Ascending aorta (tissue), 2 donors: Measurements from ENCODE around the gene C2orf15. TPM values are rescaled to one million over a fixed set of nuclear protein-coding genes. Genes with fewer than 3 reads are reported as not detected.

ENCODE experiments used
- DNase-seq, 2 donors: peaks; one replicate each; pipeline ENCODE4 v3.0.0-alpha.2; 2019; ENCODE audit warnings: low spot score in 2 of 2
- H3K27ac ChIP-seq, 2 donors: fragments of 200-600 bp; sonication (generic); one replicate each; pipeline ENCODE4 v1.5.1; 2016 to 2017; ENCODE audit warnings: mild to moderate bottlenecking in 1 of 2
- H3K27me3 ChIP-seq: fragments of 200-600 bp; sonication (generic); one replicate; pipeline ENCODE4 v1.5.1; 2017
- H3K36me3 ChIP-seq, 2 donors: fragments of 200-600 bp; sonication (generic); one replicate each; pipeline ENCODE4 v1.5.1; 2016
- H3K4me1 ChIP-seq, 2 donors: fragments of 200-600 bp; sonication (generic); one replicate each; pipeline ENCODE4 v1.5.1; 2016 to 2017; ENCODE audit warnings: mild to moderate bottlenecking in 1 of 2
- H3K4me3 ChIP-seq, 2 donors: fragments of 200-600 bp; sonication (generic); one replicate each; pipeline ENCODE4 v1.5.1; 2016 to 2017; ENCODE audit warnings: mild to moderate bottlenecking in 1 of 2
- H3K9me3 ChIP-seq, 2 donors: fragments of 200-600 bp; sonication (generic); one replicate each; pipeline ENCODE4 v1.5.1; 2016
- intact Hi-C: fragments of 100-400 bp; cut with DNase I; formaldehyde crosslinking; loops from one replicate; pipeline ENCODE4 v1.15.1; 2023
- total RNA-seq: library from RNA; depleted of rRNA; stranded (reverse); fragments of >200 nt; gene quantifications from one replicate; pipeline ENCODE4 v1.1.0, GENCODE V29; 2016
- TF ChIP-seq, protein P1 (sequence below), 3 experiments: fragments of 200-600 bp in 2 of 3; fragments of 450-650 bp in 1 of 3; sonication (generic) in 2 of 3; IDR thresholded peaks; one replicate each; pipeline ENCODE4 v1.5.1; 2016 to 2019; ENCODE audit warnings: antibody characterized with exemption in 3 of 3, mild to moderate bottlenecking in 1 of 3, moderate library complexity in 1 of 3

C2orf15 gene, protein sequence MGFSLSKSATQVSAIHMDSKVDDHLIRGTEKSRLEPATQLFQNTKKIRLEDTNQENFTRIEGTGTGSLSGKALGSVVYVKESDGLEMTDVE
- 0.32 TPM for total RNA-seq

DNA sequence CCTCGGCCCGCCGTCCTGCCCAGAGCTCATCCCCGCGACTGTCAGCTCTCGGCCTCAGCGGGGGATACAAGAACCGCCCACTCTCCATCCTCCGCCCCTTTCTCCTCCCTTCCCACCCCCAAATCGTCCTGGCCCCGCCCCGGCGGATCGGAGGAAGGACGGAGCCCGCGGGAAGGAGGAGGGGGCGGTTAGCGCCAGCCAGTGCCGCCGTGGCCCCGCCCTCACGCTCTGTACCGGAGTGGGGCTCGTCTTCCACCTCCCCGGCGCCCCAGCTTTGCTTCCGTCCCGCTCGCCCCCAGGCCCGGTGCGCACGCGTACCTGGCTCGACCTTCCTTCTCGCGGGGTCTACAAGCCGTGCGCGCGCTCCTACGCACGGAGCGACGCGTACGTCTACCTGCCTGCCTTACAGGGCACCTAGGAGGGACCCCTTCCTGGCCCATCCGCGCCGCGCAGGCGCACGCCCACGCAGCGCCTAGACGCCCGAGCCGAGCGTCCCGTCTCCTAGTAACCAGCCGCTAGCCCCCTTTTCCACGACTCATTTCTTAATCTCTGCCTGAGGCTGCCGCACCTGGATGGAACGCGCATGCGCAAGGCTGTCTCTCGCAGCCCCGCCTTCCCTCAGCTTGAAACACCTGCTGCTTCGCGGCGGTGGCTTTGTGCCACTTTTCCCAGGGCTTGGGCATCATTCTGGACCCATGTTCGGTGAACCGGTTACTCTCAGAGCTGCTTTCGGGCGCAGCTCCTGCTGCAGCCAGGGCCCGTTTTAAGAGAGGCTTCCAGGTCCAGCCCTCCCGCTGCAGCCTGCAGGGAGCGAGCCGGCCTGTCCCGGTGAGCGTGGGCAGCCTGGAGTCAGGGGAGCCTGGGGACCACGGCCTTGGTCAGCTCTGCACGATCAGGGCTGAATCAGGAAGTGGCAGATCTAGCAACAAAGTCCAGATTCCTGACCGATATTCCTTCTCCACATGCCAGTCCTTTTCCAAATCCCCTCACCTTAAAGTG, at the start of gene C2orf15:
Gene C2orf15, plus strand, starts transcription at position 598 of the 999 bp plus-strand sequence. CDS start 8,852 bp downstream, outside the sequence.
- Histone ChIP-seq H3K4me3 (peak within 1 kb of the TSS; percentile 80 to 95), H3K36me3 (no peaks in the 10 kb centered on the region), H3K27me3 (no peaks in the 10 kb centered on the region), H3K27ac (peak within 1 kb of the TSS; percentile 71 to 86), H3K4me1 (peaks cover 0 to 4% of the 10 kb centered on the region in 2 donors), H3K9me3 (no peaks in the 10 kb centered on the region)
- TF ChIP-seq, protein P1, sequence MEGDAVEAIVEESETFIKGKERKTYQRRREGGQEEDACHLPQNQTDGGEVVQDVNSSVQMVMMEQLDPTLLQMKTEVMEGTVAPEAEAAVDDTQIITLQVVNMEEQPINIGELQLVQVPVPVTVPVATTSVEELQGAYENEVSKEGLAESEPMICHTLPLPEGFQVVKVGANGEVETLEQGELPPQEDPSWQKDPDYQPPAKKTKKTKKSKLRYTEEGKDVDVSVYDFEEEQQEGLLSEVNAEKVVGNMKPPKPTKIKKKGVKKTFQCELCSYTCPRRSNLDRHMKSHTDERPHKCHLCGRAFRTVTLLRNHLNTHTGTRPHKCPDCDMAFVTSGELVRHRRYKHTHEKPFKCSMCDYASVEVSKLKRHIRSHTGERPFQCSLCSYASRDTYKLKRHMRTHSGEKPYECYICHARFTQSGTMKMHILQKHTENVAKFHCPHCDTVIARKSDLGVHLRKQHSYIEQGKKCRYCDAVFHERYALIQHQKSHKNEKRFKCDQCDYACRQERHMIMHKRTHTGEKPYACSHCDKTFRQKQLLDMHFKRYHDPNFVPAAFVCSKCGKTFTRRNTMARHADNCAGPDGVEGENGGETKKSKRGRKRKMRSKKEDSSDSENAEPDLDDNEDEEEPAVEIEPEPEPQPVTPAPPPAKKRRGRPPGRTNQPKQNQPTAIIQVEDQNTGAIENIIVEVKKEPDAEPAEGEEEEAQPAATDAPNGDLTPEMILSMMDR (IDR thresholded peaks at IDR 0.05): no peak
- intact Hi-C loops: loop anchor here (1.0 kb wide), 2 partner anchors 13 to 40 kb away; partner anchors contain the start of genes LIPT1, MITD1, MRPL30 and TSGA10
- peak; percentile 74 to 96 for DNase-seq

DNA sequence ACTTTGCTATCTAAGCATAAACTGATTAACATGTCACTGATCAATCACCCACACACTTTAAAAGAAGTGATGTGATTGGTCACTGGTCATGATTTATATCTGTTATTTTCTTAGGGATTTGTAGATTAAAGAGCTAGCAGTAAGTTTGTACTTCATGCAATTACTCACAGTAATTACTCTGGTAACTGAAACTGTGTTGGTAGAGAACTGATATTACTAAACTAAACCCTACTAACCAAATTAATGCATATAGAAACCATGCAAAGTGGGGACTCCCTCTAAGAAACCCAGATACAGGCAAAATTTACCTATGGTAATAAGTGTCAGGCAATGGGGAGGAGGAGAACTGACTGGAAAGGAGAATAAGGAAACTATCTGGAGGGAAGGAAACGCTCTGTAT, 44.8 kb upstream of the C2orf15 start:
- no peaks in the 10 kb centered on the region for H3K36me3 ChIP-seq
- no peaks in the 10 kb centered on the region for H3K4me1 ChIP-seq
- H3K27me3 ChIP-seq: no peaks in the 10 kb centered on the region
- no peak for DNase-seq
- intact Hi-C loops: no loop called here
- H3K4me3 ChIP-seq: no peak overlapping the region
- TF ChIP-seq, protein P1 (IDR thresholded peaks at IDR 0.05): no peak
- H3K27ac ChIP-seq: no peak overlapping the region
- no peaks in the 10 kb centered on the region for H3K9me3 ChIP-seq

DNA sequence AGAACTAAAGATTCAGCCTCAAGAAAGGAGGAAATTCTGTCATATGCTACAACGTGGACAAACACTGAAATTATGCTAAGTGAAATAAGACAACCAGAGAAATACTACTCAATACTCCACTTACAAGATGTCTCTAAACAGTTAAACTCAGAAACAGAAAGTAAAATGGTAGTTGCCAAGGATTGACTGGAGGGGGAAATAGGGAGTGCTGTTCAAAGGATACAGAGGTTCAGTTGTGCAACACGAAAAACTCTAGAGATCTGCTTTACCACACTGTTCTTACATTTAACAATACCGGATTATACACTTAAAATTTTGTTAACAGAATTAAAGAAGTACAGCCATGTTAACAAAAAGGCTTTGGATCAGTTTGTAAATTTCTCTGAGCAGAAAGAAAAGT, 39.8 kb upstream of the C2orf15 start:
- intact Hi-C loops: no loop called here
- no peak for DNase-seq
- H3K4me3 ChIP-seq: no peak overlapping the region
- no peaks in the 10 kb centered on the region for H3K27me3 ChIP-seq
- H3K9me3 ChIP-seq: no peaks in the 10 kb centered on the region
- H3K4me1 ChIP-seq: no peaks in the 10 kb centered on the region
- H3K36me3 ChIP-seq: no peaks in the 10 kb centered on the region
- TF ChIP-seq, protein P1 (IDR thresholded peaks at IDR 0.05): no peak
- H3K27ac ChIP-seq: no peak overlapping the region

DNA sequence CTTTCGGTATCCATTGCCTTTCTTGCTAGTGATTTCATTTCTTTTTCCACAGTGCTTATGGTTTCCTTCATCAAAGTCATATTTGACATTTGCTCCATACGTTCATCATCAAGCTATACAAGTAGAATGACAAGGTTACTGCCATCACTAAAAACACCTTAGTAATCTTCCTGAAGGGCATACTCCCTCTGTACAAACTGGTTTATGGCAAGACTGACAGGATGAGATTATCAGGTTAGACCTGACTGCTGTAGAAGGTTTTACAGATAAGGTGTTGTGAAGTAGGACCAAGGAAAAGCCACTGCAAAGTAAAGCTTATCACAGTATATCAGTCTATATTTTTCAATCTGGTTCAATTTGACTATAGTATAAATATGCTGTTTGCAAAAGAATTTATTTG, 37.5 kb upstream of the C2orf15 start:
- intact Hi-C loops: no loop called here
- no peaks in the 10 kb centered on the region for H3K9me3 ChIP-seq
- DNase-seq: no peak
- TF ChIP-seq, protein P1 (IDR thresholded peaks at IDR 0.05): no peak
- H3K27me3 ChIP-seq: no peaks in the 10 kb centered on the region
- no peaks in the 10 kb centered on the region for H3K36me3 ChIP-seq
- no peak overlapping the region for H3K4me3 ChIP-seq
- no peak overlapping the region for H3K27ac ChIP-seq
- H3K4me1 ChIP-seq: no peaks in the 10 kb centered on the region

DNA sequence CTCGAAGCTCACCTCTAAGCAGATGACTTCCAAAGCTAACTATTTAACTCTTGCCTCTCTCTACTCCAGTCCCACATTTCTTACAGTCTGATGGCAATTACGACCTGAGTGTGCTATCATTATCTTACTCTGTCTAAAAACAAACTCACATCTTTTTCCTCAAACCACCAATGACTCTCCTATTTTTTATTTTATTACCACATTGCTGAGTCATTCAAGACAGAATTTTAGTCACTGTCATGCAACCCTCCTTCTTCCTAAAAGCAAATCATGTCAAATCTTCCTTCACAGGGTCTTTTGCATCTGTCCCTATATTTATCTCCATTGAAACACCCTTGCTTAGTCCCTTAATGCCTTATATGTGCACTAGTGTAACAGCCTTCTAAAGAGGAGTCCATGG, 34.6 kb upstream of the C2orf15 start:
- H3K27ac ChIP-seq: no peak overlapping the region
- TF ChIP-seq, protein P1 (IDR thresholded peaks at IDR 0.05): no peak
- H3K4me1 ChIP-seq: no peaks in the 10 kb centered on the region
- no peak overlapping the region for H3K4me3 ChIP-seq
- H3K9me3 ChIP-seq: no peaks in the 10 kb centered on the region
- intact Hi-C loops: no loop called here
- no peaks in the 10 kb centered on the region for H3K27me3 ChIP-seq
- DNase-seq: no peak
- no peaks in the 10 kb centered on the region for H3K36me3 ChIP-seq
